ENCODE measurements around the gene RAD54L.
A peak's percentile ranks its signal among the peaks of the same experiment; 100 is the strongest.

RAD54L gene

GRCh38 chr1:46254668-46255067, 7.1 kb downstream of the RAD54L start:
- Mint-ChIP-seq H3K4me3 (no peak overlapping the region), H3K27ac (no peak overlapping the region), H3K9me3 (no peaks in the 10 kb centered on the region), H3K4me1 (peaks cover 6% of the 10 kb centered on the region), H3K36me3 (ENCODE audit: low read depth) (peaks cover 57% of the 10 kb centered on the region), H3K27me3 (no peaks in the 10 kb centered on the region)
- ATAC-seq = no peak
- no peak for DNase-seq

DNA sequence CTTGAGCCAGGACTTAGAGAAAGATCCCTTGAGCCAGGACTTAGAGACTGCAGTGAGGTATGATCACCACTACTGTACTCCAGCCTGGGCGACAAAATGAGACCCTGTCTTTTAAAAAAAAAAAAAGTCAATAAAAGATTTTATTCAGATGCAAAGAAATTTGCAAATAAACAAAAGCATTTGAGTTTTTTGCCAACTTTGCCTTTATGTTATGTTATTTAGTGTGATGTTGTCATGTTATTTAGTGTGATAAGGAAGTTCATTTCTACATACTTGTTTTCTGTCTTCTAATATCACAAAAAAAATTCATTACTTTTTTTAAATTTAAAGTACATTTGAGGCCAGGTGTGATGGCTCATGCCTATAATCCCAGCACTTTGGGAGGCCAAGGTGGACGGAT, 9.0 kb downstream of the RAD54L start:
- H3K4me3 Mint-ChIP-seq = no peak overlapping the region
- H3K36me3 Mint-ChIP-seq (ENCODE audit: low read depth) = peaks cover 62% of the 10 kb centered on the region
- no peak for ATAC-seq
- no peaks in the 10 kb centered on the region for H3K27me3 Mint-ChIP-seq
- no peaks in the 10 kb centered on the region for H3K9me3 Mint-ChIP-seq
- no peak overlapping the region for H3K27ac Mint-ChIP-seq
- peaks cover 4% of the 10 kb centered on the region for H3K4me1 Mint-ChIP-seq
- DNase-seq = no peak

DNA sequence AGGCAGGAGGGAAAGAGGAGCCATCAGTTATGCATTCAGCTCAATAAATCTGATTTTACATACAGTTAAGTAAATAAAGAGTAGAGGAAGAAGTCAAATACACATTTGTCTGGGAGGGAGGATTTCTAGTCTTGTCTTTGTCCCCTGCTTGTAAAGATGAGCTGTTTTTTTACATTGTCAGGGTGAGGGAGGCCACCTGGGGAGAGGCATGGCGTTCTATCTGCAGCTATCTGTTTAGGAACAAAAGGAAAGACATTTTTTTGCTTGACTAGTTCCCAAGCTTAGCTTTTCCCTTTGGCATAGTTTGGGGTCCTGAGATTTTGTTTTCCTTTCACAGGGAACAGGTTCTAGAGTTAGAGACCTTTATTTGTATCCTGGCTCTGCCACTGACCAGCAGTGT, 14.9 kb downstream of the RAD54L start:
- no peak overlapping the region for H3K27ac Mint-ChIP-seq
- H3K4me3 Mint-ChIP-seq = no peak overlapping the region
- peaks cover 74% of the 10 kb centered on the region for H3K36me3 Mint-ChIP-seq (ENCODE audit: low read depth)
- H3K27me3 Mint-ChIP-seq = no peaks in the 10 kb centered on the region
- ATAC-seq (no peak), DNase-seq (no peak)
- no peaks in the 10 kb centered on the region for H3K9me3 Mint-ChIP-seq
- H3K4me1 Mint-ChIP-seq = no peaks in the 10 kb centered on the region

DNA sequence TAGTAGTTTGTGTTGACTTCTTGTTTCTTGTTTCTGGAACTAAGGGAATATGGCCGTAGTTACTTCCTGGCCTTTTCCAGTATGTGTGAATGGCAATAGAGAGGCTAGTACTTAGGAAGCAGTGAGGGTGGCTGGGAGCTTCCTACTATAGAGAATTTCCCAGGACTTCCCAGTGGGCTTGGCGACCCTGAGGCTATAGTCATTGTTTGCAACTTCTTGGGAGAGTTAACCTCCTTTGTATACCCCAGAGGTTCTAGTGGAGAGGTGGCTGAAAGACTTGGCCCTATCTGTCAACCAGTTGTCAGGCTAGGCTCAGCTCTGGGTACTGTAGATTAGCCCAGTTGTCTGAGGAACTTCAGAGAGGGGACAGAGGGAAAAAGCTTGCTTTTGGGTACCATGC, 15.6 kb downstream of the RAD54L start:
- H3K4me3 Mint-ChIP-seq = no peak overlapping the region
- no peaks in the 10 kb centered on the region for H3K9me3 Mint-ChIP-seq
- no peak overlapping the region for H3K27ac Mint-ChIP-seq
- H3K36me3 Mint-ChIP-seq (ENCODE audit: low read depth) = peaks cover 76% of the 10 kb centered on the region
- no peak for DNase-seq
- no peak for ATAC-seq
- no peaks in the 10 kb centered on the region for H3K4me1 Mint-ChIP-seq
- no peaks in the 10 kb centered on the region for H3K27me3 Mint-ChIP-seq

DNA sequence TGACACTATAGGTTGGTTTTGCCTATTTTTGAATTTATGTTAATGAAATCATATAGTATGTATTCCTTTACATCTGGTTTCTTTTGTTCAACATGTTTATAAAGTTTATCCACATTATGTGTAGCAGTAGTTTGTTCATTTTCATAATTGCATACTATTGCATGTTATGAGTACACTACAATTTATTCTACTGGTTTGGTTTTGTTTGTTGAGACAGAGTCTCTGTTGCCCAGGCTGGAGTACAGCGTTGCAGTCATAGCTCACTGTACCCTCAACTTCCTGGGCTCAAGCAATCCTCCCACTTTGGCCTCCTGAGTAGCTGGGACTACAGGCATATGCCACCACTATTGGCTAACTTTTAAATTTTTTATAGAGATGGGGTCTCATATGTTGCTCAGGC, 21.0 kb downstream of the RAD54L start:
- Mint-ChIP-seq H3K4me1 (no peaks in the 10 kb centered on the region), H3K9me3 (no peaks in the 10 kb centered on the region), H3K27me3 (no peaks in the 10 kb centered on the region), H3K36me3 (ENCODE audit: low read depth) (peaks cover 73% of the 10 kb centered on the region), H3K27ac (no peak overlapping the region), H3K4me3 (no peak overlapping the region)
- DNase-seq = no peak
- no peak for ATAC-seq

- Mint-ChIP-seq H3K36me3 (ENCODE audit: low read depth) (peaks cover 67% of the 10 kb centered on the region), H3K9me3 (no peaks in the 10 kb centered on the region), H3K27me3 (no peaks in the 10 kb centered on the region), H3K4me1 (no peaks in the 10 kb centered on the region), H3K27ac (no peak overlapping the region), H3K4me3 (no peak overlapping the region)
- ATAC-seq (no peak), DNase-seq (no peak)
Measured at GRCh38 chr1:46274225-46275029, 26.9 kb downstream of the RAD54L start.

- Mint-ChIP-seq H3K4me3 (no peak overlapping the region), H3K27me3 (no peaks in the 10 kb centered on the region)
Measured at GRCh38 chr1:46275030-46275337, 27.4 kb downstream of the RAD54L start.

DNA sequence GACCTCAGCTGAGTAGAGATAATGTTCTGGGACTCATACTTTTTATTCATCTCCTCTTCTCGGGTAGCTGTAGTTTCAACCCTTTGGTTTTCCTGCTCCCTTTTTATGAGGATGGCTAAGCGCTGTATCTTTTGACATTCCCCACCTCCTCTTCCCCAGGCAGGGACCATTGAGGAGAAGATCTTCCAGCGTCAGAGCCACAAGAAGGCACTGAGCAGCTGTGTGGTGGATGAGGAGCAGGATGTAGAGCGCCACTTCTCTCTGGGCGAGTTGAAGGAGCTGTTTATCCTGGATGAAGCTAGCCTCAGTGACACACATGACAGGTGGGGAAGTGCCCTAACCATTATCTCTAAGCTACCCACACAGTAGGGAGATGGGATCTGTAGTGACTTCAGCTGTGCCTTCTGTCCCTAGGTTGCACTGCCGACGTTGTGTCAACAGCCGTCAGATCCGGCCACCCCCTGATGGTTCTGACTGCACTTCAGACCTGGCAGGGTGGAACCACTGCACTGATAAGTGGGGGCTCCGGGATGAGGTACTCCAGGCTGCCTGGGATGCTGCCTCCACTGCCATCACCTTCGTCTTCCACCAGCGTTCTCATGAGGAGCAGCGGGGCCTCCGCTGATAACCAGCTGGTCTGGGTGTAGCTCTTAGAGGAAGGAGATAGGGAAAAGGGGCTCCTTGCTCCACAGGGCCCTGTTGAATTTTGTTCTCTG, 30.3 kb downstream of the RAD54L start:
- H3K27me3 Mint-ChIP-seq = no peaks in the 10 kb centered on the region
- no peak for DNase-seq

More at GRCh38 chr1:46275030-46275337, 27.4 kb downstream of the RAD54L start:
- no peaks in the 10 kb centered on the region for H3K9me3 Mint-ChIP-seq
- H3K36me3 Mint-ChIP-seq (ENCODE audit: low read depth) = peaks cover 62% of the 10 kb centered on the region
- no peak overlapping the region for H3K27ac Mint-ChIP-seq
- DNase-seq (no peak), ATAC-seq (no peak)
- no peaks in the 10 kb centered on the region for H3K4me1 Mint-ChIP-seq

GRCh38 chr1:46278807-46279206, 31.2 kb downstream of the RAD54L start:
- H3K27me3 Mint-ChIP-seq = no peaks in the 10 kb centered on the region
- ATAC-seq (no peak), DNase-seq (no peak)
- H3K4me3 Mint-ChIP-seq = no peak overlapping the region
- no peaks in the 10 kb centered on the region for H3K4me1 Mint-ChIP-seq
- no peak overlapping the region for H3K27ac Mint-ChIP-seq
- H3K9me3 Mint-ChIP-seq = no peaks in the 10 kb centered on the region
- H3K36me3 Mint-ChIP-seq (ENCODE audit: low read depth) = peaks cover 60% of the 10 kb centered on the region

More for the DNA sequence above, 30.3 kb downstream of the RAD54L start:
- Mint-ChIP-seq H3K4me1 (no peaks in the 10 kb centered on the region), H3K36me3 (ENCODE audit: low read depth) (peaks cover 63% of the 10 kb centered on the region), H3K4me3 (no peak overlapping the region), H3K9me3 (no peaks in the 10 kb centered on the region), H3K27ac (no peak overlapping the region)
- ATAC-seq = no peak

DNA sequence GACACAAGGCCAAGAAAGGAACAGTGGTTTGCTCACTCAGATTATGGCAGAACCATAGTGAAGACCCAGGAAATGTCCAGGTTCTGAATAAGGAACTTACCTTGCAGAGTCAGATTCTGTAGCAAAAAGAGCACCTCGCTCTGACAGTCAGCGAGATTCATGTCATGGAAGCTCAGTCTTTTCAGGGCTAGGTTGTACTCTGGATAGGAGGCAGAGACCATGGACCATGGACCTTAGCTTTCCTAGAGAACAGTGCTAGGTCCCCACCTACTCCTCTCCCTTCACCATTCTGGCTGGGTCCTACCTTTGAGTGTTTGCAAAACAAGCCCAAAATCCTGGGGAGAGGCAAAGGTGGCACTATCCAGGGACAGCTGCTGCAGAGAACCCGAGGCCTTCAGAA, 32.5 kb downstream of the RAD54L start:
- DNase-seq (no peak), ATAC-seq (no peak)
- no peak overlapping the region for H3K27ac Mint-ChIP-seq
- H3K4me3 Mint-ChIP-seq = no peak overlapping the region
- no peaks in the 10 kb centered on the region for H3K27me3 Mint-ChIP-seq
- peaks cover 56% of the 10 kb centered on the region for H3K36me3 Mint-ChIP-seq (ENCODE audit: low read depth)
- no peaks in the 10 kb centered on the region for H3K9me3 Mint-ChIP-seq
- no peaks in the 10 kb centered on the region for H3K4me1 Mint-ChIP-seq

- DNase-seq = no peak
- Mint-ChIP-seq H3K9me3 (no peaks in the 10 kb centered on the region), H3K27ac (no peak overlapping the region), H3K36me3 (ENCODE audit: low read depth) (peaks cover 50% of the 10 kb centered on the region), H3K4me3 (no peak overlapping the region), H3K27me3 (no peaks in the 10 kb centered on the region), H3K4me1 (peaks cover 2% of the 10 kb centered on the region)
- ATAC-seq = no peak
Measured at GRCh38 chr1:46281021-46281420, 33.5 kb downstream of the RAD54L start.

DNA sequence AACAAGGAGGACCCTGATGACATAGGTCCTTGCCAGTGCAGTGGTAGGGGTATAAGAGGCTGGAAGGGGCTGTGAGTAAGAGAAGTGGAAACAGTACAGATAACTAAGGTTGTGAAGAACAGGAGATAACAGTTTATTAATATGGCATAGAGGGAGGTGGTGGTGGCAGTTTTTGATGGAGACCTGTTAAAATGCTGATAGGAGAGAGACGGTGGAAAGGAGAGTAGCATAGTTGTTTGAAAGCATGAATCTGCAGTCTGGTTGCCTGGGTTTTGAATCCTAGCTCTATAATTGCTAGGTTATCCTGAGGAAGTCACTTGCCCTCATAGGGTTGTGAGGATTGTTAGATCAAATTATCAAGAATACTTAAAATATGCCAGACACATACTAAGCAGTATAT, 36.5 kb downstream of the RAD54L start:
- Mint-ChIP-seq H3K4me3 (no peak overlapping the region), H3K4me1 (peaks cover 10% of the 10 kb centered on the region), H3K36me3 (ENCODE audit: low read depth) (peaks cover 43% of the 10 kb centered on the region), H3K9me3 (no peaks in the 10 kb centered on the region), H3K27me3 (no peaks in the 10 kb centered on the region), H3K27ac (no peak overlapping the region)
- no peak for ATAC-seq
- DNase-seq = no peak

GRCh38 chr1:46284597-46285564, 37.3 kb downstream of the RAD54L start:
- Mint-ChIP-seq H3K36me3 (ENCODE audit: low read depth) (peaks cover 48% of the 10 kb centered on the region), H3K27ac (peak overlapping the region; percentile 50)
- ATAC-seq = no peak

DNA sequence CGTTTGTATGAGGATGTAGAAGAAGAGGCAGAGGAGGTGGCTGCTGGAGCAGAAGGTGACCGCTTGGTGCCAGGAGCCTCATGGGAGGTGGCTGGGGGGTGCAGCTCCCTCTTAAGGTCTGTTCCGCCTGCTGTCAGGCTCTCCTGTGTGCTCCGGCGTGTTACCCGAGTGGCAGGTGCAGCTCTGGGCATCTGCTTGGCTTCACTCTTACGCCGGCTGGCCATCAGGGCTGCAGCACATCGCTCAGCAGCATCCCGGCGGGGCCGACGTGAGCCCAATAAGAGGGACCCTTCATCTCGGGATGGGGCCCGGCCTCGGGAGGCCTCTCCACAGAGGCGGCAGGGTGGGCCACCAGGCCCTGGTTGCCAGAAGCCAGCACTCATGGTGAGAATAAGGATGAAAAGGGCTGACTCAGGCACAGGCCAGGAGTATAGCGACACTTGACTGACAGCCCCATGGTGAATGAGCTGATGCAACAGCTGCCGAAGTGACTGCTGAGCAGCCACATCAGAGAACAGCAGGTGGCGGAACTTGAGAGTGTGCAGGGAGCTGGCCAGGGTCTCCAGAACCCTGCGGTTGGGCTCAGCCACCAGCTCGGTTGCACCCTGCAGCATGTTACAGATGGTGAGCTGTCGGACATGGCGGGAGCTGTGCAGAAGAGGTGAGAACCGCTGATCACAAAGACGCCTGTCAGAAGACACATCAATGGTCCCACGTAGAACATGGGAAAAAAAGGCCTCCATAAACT, 38.3 kb downstream of the RAD54L start:
- peaks cover 44% of the 10 kb centered on the region for H3K36me3 Mint-ChIP-seq (ENCODE audit: low read depth)
- H3K4me1 Mint-ChIP-seq = peaks cover 10% of the 10 kb centered on the region
- DNase-seq (peak; percentile 49), ATAC-seq (peak; percentile 80)
- H3K4me3 Mint-ChIP-seq = no peak overlapping the region
- peak overlapping the region; percentile 50 for H3K27ac Mint-ChIP-seq
- no peaks in the 10 kb centered on the region for H3K27me3 Mint-ChIP-seq
- H3K9me3 Mint-ChIP-seq = no peaks in the 10 kb centered on the region

More at GRCh38 chr1:46284597-46285564, 37.3 kb downstream of the RAD54L start:
- Mint-ChIP-seq H3K9me3 (no peaks in the 10 kb centered on the region), H3K4me3 (no peak overlapping the region), H3K4me1 (peaks cover 10% of the 10 kb centered on the region), H3K27me3 (no peaks in the 10 kb centered on the region)
- DNase-seq = no peak
